GDM1 (cell line): ENCODE measurements around the gene SEMA7A.

Experiments used
- DNase-seq: peaks from one replicate; lab custom pipeline; 2025; lab: John Stamatoyannopoulos, UW

Gene SEMA7A

GRCh38 chr15:74387141-74387541, 46.6 kb downstream of the SEMA7A start:
- DNase-seq = no peak

- no peak for DNase-seq
Measured at GRCh38 chr15:74386496-74387140, 47.1 kb downstream of the SEMA7A start.

- DNase-seq = no peak
Measured at GRCh38 chr15:74385733-74386132, 48.0 kb downstream of the SEMA7A start.

- DNase-seq = peak; percentile 21
Measured at GRCh38 chr15:74384881-74385643, 48.7 kb downstream of the SEMA7A start.

- DNase-seq = no peak
Measured at GRCh38 chr15:74384566-74384880, 49.2 kb downstream of the SEMA7A start.

- DNase-seq = no peak
Measured at GRCh38 chr15:74383695-74384565, 49.8 kb downstream of the SEMA7A start.

GRCh38 chr15:74383286-74383685, 50.5 kb downstream of the SEMA7A start:
- no peak for DNase-seq

GRCh38 chr15:74382004-74382816, 51.5 kb downstream of the SEMA7A start:
- peak; percentile 63 for DNase-seq

- no peak for DNase-seq
Measured at GRCh38 chr15:74381481-74381880, 52.3 kb downstream of the SEMA7A start.

- no peak for DNase-seq
Measured at GRCh38 chr15:74381190-74381453, 52.6 kb downstream of the SEMA7A start.

- DNase-seq = no peak
Measured at GRCh38 chr15:74380361-74381189, 53.2 kb downstream of the SEMA7A start.

GRCh38 chr15:74378848-74379247, 54.9 kb downstream of the SEMA7A start:
- peak; percentile 54 for DNase-seq

GRCh38 chr15:74377831-74378766, 55.7 kb downstream of the SEMA7A start:
- no peak for DNase-seq

GRCh38 chr15:74376825-74377581, 56.8 kb downstream of the SEMA7A start:
- no peak for DNase-seq

- DNase-seq = no peak
Measured at GRCh38 chr15:74376226-74376625, 57.5 kb downstream of the SEMA7A start.

GRCh38 chr15:74375303-74375693, 58.5 kb downstream of the SEMA7A start:
- DNase-seq = peak; percentile 50

- no peak for DNase-seq
Measured at GRCh38 chr15:74374648-74375302, 59.0 kb downstream of the SEMA7A start.

GRCh38 chr15:74373731-74374647, 59.8 kb downstream of the SEMA7A start:
- peak; percentile 81 for DNase-seq
